Heart left ventricle (tissue), 13 donors: ENCODE results near the gene ZDHHC3.

Experiments
- POLR2A ChIP-seq, 2 donors: fragments of 450-650 bp; IDR thresholded peaks; one replicate each; pipeline ENCODE4 v1.6.1; 2017; ENCODE audit warnings: antibody characterized with exemption in 2 of 2, mild to moderate bottlenecking in 2 of 2, moderate library complexity in 2 of 2
- TF ChIP-seq, protein P1 (sequence below), 12 donors: fragments of 200-600 bp; sonication (generic) in 4 of 12; IDR thresholded peaks; one replicate each; pipeline versions ENCODE4 v1.5.0 to v1.8.0; 2018 to 2022; ENCODE audit warnings: antibody characterized with exemption in 12 of 12, mild to moderate bottlenecking in 5 of 12
- donor health status: ischemic (EF 13 %, LVEDD 7.1; RV severe dilation, severe dysfunction).
- donor health status: DM: no; HTN: yes; CAD: no.
- donor health status: DM: no; HTN: no; CAD: no.
- donor health status: ischemic (EF 25% LVEDD 6.9; RV normal size, moderate dysfunction).
- donor health status: ischemic (EF 25% LVEDD 5.7; RV mildly dilated, moderate dysfunction).
- donor health status: ischemic (EF 35%, LVEDD 5.7; RV mildly dilated, moderate dysfunction).
- donor health status: nonischemic (EF 11% LVEDD 7.7; RV severe dilation, severe dysfunction).
- donor health status: DM: yes; HTN: yes; CAD: no.
- donor health status: PGD.
- donor health status: ischemic (EF 29% LVEDD 5.4; RV normal size, mild dysfunction).
- donor health status: nonischemic (EF 23%, LVEDD 6.1; RV moderate dilation, normal function).

DNA sequence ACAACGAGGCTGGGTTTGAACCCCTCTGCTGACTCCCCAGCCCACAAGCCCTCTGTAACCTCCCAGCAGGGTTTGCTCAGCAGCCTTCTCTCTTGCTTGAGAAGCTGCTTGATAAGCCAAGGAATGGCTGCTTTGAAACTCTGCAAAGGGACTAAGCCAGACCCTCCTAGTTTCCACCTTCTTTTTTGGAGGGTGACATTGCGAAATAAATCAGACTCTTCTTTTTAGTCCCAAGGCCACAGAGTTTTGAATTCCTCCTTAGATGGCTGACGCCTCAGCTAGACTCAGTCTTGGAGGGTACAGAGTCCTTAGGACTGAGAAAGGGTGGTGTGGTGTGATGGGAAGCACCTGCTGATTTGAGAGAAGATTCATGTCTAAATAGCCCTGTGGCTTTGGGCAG, 100.4 kb downstream of the ZDHHC3 start:
- no peak for TF ChIP-seq POLR2A (IDR thresholded peaks at IDR 0.05)
- TF ChIP-seq, protein P1, sequence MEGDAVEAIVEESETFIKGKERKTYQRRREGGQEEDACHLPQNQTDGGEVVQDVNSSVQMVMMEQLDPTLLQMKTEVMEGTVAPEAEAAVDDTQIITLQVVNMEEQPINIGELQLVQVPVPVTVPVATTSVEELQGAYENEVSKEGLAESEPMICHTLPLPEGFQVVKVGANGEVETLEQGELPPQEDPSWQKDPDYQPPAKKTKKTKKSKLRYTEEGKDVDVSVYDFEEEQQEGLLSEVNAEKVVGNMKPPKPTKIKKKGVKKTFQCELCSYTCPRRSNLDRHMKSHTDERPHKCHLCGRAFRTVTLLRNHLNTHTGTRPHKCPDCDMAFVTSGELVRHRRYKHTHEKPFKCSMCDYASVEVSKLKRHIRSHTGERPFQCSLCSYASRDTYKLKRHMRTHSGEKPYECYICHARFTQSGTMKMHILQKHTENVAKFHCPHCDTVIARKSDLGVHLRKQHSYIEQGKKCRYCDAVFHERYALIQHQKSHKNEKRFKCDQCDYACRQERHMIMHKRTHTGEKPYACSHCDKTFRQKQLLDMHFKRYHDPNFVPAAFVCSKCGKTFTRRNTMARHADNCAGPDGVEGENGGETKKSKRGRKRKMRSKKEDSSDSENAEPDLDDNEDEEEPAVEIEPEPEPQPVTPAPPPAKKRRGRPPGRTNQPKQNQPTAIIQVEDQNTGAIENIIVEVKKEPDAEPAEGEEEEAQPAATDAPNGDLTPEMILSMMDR (IDR thresholded peaks at IDR 0.05), result no peak
